ENCODE results near the gene CYTH1. TPM values are rescaled to one million over a fixed set of nuclear protein-coding genes. Genes with fewer than 3 reads are reported as not detected.

The CYTH1 gene
- total RNA-seq, 1 experiment from 2014 or later, result 20.0 TPM

DNA sequence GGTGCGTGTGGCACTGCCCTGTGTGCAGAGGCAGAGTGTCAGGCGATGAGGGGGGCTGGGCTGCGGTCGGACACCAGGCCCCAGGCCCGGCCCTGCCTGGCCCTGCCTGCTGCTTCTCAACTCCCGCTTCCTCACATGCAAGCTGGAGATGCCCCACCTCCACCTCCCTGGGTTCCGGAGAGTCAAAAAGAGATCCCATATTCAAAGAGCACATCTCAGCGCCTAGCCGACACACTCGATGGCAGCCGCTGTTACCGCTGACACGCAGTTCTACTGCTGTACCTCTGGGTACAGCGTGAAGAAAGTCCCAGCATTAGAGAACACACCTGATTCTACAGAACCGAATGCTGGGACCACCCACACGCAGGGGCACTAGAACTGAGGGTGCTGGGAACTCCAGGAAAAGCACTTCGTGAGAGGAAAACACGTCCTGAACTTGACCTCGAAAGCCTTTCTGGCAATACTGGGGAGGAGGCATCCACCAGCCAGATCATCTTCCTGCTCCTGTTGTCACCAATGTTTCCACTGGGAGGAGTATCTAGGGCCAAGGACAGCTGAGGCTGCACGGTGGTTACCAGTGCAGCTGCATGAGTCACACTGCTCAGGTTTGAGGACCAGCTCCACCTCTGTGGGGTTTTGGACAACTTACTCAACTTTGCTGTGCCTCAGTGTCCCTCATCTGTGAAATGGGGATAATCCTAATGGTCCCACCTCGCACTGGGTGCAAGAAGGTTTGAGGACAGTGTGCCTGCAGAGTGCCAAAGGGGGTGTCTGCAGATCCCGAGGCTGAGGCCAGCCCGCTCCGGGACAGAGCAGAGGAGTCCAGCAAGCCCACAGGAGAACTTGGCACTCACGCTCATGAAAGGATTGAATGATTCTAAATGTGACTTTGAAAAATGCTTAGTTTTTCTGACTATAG is 104.5 kb downstream of the CYTH1 start:
- H3K9me3 Mint-ChIP-seq, result no peaks in the 10 kb centered on the region
- DNase-seq (ENCODE audit: low spot score) (no peak), ATAC-seq (no peak)
- no peak for TF ChIP-seq NR2C2 (CRISPR knock-in tag; IDR thresholded peaks at IDR 0.05)
- TF ChIP-seq, protein P1, sequence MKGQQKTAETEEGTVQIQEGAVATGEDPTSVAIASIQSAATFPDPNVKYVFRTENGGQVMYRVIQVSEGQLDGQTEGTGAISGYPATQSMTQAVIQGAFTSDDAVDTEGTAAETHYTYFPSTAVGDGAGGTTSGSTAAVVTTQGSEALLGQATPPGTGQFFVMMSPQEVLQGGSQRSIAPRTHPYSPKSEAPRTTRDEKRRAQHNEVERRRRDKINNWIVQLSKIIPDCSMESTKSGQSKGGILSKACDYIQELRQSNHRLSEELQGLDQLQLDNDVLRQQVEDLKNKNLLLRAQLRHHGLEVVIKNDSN (CRISPR knock-in tag; IDR thresholded peaks at IDR 0.05), result no peak
- no peak for TF ChIP-seq NR1H2 (CRISPR knock-in tag; IDR thresholded peaks at IDR 0.05)
- no peak for TF ChIP-seq IRF2 (CRISPR knock-in tag; IDR thresholded peaks at IDR 0.05; ENCODE audit: borderline replicate concordance, low read depth)
- TF ChIP-seq SMAD3 (CRISPR knock-in tag; IDR thresholded peaks at IDR 0.05; ENCODE audit: borderline replicate concordance), result no peak
- TF ChIP-seq CBFB (CRISPR knock-in tag; IDR thresholded peaks at IDR 0.05; ENCODE audit: low read depth), result no peak
- TF ChIP-seq, protein P2, sequence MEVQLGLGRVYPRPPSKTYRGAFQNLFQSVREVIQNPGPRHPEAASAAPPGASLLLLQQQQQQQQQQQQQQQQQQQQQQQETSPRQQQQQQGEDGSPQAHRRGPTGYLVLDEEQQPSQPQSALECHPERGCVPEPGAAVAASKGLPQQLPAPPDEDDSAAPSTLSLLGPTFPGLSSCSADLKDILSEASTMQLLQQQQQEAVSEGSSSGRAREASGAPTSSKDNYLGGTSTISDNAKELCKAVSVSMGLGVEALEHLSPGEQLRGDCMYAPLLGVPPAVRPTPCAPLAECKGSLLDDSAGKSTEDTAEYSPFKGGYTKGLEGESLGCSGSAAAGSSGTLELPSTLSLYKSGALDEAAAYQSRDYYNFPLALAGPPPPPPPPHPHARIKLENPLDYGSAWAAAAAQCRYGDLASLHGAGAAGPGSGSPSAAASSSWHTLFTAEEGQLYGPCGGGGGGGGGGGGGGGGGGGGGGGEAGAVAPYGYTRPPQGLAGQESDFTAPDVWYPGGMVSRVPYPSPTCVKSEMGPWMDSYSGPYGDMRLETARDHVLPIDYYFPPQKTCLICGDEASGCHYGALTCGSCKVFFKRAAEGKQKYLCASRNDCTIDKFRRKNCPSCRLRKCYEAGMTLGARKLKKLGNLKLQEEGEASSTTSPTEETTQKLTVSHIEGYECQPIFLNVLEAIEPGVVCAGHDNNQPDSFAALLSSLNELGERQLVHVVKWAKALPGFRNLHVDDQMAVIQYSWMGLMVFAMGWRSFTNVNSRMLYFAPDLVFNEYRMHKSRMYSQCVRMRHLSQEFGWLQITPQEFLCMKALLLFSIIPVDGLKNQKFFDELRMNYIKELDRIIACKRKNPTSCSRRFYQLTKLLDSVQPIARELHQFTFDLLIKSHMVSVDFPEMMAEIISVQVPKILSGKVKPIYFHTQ (CRISPR knock-in tag; IDR thresholded peaks at IDR 0.05), result no peak
- TF ChIP-seq, protein P3, sequence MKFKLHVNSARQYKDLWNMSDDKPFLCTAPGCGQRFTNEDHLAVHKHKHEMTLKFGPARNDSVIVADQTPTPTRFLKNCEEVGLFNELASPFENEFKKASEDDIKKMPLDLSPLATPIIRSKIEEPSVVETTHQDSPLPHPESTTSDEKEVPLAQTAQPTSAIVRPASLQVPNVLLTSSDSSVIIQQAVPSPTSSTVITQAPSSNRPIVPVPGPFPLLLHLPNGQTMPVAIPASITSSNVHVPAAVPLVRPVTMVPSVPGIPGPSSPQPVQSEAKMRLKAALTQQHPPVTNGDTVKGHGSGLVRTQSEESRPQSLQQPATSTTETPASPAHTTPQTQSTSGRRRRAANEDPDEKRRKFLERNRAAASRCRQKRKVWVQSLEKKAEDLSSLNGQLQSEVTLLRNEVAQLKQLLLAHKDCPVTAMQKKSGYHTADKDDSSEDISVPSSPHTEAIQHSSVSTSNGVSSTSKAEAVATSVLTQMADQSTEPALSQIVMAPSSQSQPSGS (CRISPR knock-in tag; IDR thresholded peaks at IDR 0.05; ENCODE audit: borderline replicate concordance, low read depth), result no peak
- TF ChIP-seq MYBL2 (CRISPR knock-in tag; IDR thresholded peaks at IDR 0.05), result no peak
- no peak for TF ChIP-seq RELA (CRISPR knock-in tag; IDR thresholded peaks at IDR 0.05; ENCODE audit: borderline replicate concordance)
- no peak for TF ChIP-seq EMX1 (CRISPR knock-in tag; IDR thresholded peaks at IDR 0.05)
- no peak for TF ChIP-seq ZNF423 (CRISPR knock-in tag; IDR thresholded peaks at IDR 0.05)
- CTCF ChIA-PET, result interaction anchor here (1.5 to 1.6 kb wide), 2 partner anchors 11 to 31 kb away, joined by 3 to 4 read pairs; no protein-coding TSS in a partner anchor
- peaks cover 7% of the 10 kb centered on the region; the same call in 1 of the 2 replicates for H3K36me3 Mint-ChIP-seq
- H3K27ac Mint-ChIP-seq, result no peak overlapping the region
- no peak overlapping the region for H3K4me3 Mint-ChIP-seq
- POLR2A ChIA-PET, result no interaction called here
- no peaks in the 10 kb centered on the region for H3K4me1 Mint-ChIP-seq
- no peaks in the 10 kb centered on the region for H3K27me3 Mint-ChIP-seq (ENCODE audit: low read depth)

DNA sequence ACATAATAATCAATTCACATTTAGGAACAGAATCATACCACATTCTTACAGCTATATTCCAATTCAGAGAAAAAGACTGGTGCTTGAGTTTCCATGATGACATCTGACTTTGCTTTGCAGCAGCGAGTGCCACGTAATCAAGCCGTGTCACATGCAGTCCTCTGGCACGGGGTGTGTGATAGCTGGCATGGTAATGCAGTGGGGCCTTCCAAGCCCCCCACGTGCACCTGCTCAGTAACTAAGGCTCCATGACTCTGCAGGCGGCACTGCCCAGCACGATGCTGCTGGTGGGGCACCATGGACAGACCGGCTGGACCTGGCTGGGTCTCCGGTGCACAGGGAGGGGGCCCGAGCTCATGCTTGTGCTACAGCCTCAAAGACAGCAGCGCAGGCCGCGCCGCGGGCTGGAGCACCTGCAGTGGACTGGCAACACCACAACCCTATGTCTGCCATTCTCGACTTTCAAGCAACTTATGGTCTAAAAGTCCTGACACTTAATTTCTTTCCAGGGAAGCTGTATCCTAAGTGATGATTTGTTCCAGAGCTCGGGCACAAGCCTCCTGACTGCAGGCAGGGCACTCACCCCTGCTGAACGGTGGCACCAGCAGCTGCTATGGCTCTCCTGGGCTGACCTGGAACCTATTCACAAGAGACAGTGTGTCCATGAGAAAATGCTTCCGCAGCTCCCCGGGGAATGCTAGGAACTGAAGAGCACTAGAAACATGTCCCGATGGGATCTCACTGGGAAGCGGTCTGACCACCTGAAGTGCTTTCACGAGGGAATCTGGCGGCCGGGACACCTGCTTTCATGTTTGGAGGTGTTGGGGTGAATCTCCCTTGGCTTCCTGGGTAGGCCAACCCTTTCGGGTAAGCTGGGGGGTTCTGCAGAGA is 105.4 kb downstream of the CYTH1 start:
- no peak for DNase-seq (ENCODE audit: low spot score)
- Mint-ChIP-seq H3K4me1 (no peaks in the 10 kb centered on the region), H3K27ac (no peak overlapping the region; the same call in 1 of the 2 replicates), H3K9me3 (peaks cover under 1% of the 10 kb centered on the region; the same call in 1 of the 2 replicates), H3K4me3 (no peak overlapping the region), H3K36me3 (peaks cover 7% of the 10 kb centered on the region; the same call in 1 of the 2 replicates), H3K27me3 (ENCODE audit: low read depth) (no peaks in the 10 kb centered on the region)
- no peak for TF ChIP-seq GABPB1 (CRISPR knock-in tag; IDR thresholded peaks at IDR 0.05)
- TF ChIP-seq NR3C1 (CRISPR knock-in tag; conservative IDR thresholded peaks at IDR 0.05; ENCODE audit: low read depth), result no peak
- TF ChIP-seq, protein P4, sequence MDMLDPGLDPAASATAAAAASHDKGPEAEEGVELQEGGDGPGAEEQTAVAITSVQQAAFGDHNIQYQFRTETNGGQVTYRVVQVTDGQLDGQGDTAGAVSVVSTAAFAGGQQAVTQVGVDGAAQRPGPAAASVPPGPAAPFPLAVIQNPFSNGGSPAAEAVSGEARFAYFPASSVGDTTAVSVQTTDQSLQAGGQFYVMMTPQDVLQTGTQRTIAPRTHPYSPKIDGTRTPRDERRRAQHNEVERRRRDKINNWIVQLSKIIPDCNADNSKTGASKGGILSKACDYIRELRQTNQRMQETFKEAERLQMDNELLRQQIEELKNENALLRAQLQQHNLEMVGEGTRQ (CRISPR knock-in tag; IDR thresholded peaks at IDR 0.05), result no peak
- TF ChIP-seq MYBL2 (CRISPR knock-in tag; IDR thresholded peaks at IDR 0.05), result no peak
- TF ChIP-seq, protein P5, sequence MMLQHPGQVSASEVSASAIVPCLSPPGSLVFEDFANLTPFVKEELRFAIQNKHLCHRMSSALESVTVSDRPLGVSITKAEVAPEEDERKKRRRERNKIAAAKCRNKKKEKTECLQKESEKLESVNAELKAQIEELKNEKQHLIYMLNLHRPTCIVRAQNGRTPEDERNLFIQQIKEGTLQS (CRISPR knock-in tag; conservative IDR thresholded peaks at IDR 0.05), result no peak
- TF ChIP-seq KAT7 (CRISPR knock-in tag; IDR thresholded peaks at IDR 0.05; ENCODE audit: borderline replicate concordance), result no peak
- TF ChIP-seq ZNF317 (CRISPR knock-in tag; IDR thresholded peaks at IDR 0.05; ENCODE audit: borderline replicate concordance, low read depth), result no peak
- TF ChIP-seq NFE2L1 (CRISPR knock-in tag; IDR thresholded peaks at IDR 0.05), result no peak
- TF ChIP-seq ZNF671 (CRISPR knock-in tag; IDR thresholded peaks at IDR 0.05), result no peak
- TF ChIP-seq, protein P6, sequence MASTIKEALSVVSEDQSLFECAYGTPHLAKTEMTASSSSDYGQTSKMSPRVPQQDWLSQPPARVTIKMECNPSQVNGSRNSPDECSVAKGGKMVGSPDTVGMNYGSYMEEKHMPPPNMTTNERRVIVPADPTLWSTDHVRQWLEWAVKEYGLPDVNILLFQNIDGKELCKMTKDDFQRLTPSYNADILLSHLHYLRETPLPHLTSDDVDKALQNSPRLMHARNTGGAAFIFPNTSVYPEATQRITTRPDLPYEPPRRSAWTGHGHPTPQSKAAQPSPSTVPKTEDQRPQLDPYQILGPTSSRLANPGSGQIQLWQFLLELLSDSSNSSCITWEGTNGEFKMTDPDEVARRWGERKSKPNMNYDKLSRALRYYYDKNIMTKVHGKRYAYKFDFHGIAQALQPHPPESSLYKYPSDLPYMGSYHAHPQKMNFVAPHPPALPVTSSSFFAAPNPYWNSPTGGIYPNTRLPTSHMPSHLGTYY (CRISPR knock-in tag; IDR thresholded peaks at IDR 0.05), result no peak
- no peak for TF ChIP-seq OVOL2 (CRISPR knock-in tag; IDR thresholded peaks at IDR 0.05; ENCODE audit: borderline replicate concordance)
- CTCF ChIA-PET, result interaction anchor here (1.4 to 1.6 kb wide), 3 partner anchors 12 to 179 kb away, joined by 3 to 5 read pairs (median 4); no protein-coding TSS in a partner anchor
- no peak for ATAC-seq
- POLR2A ChIA-PET, result no interaction called here

Measured in WTC11 (cell line).